Endodermal cell (in vitro differentiated cells): ENCODE results near the gene OGFOD3. TPM values are rescaled to one million over a fixed set of nuclear protein-coding genes. Genes with fewer than 3 reads are reported as not detected.

Source experiments
- DNase-seq: peaks from one replicate; pipeline ENCODE4 v3.0.0-alpha.2; 2017
- H3K27ac ChIP-seq: 2 replicates; pipeline ENCODE4 v1.5.1; 2013; ENCODE audit warnings: mild to moderate bottlenecking, low read depth, low read length, moderate library complexity
- H3K27me3 ChIP-seq: 2 replicates; pipeline ENCODE4 v1.6.1; 2013; ENCODE audit warnings: mild to moderate bottlenecking, low read length, moderate library complexity; ENCODE audit not compliant: insufficient read depth, control insufficient read depth, poor library complexity, severe bottlenecking
- H3K36me3 ChIP-seq: 2 replicates; pipeline ENCODE4 v1.7.0; 2013; ENCODE audit warnings: mild to moderate bottlenecking, low read length, moderate library complexity; ENCODE audit not compliant: control insufficient read depth, insufficient read depth
- H3K4me1 ChIP-seq: one replicate; pipeline ENCODE4 v1.7.0; 2013; ENCODE audit warnings: low read length; ENCODE audit not compliant: control insufficient read depth, insufficient read depth
- H3K4me3 ChIP-seq: 2 replicates; pipeline ENCODE4 v1.5.1; 2013; ENCODE audit warnings: mild to moderate bottlenecking, low read length, moderate library complexity
- H3K9ac ChIP-seq: 2 replicates; pipeline ENCODE4 v1.6.1; 2013; ENCODE audit warnings: mild to moderate bottlenecking, low read length, moderate library complexity; ENCODE audit not compliant: poor library complexity, severe bottlenecking; ENCODE audit errors: extremely low read depth
- H3K9me3 ChIP-seq: 2 replicates; pipeline ENCODE4 v1.6.1; 2013; ENCODE audit warnings: mild to moderate bottlenecking, low read length, moderate library complexity; ENCODE audit not compliant: control insufficient read depth
- H3K27ac Mint-ChIP-seq: 2 replicates; pipeline ENCODE4 v1.8.0; 2020; ENCODE audit warnings: mixed read lengths
- H3K27me3 Mint-ChIP-seq: 2 replicates; pipeline ENCODE4 v1.8.0; 2021; ENCODE audit warnings: mild to moderate bottlenecking, mixed read lengths; ENCODE audit not compliant: insufficient read depth
- H3K36me3 Mint-ChIP-seq: 2 replicates; pipeline ENCODE4 v1.8.0; 2020; ENCODE audit warnings: low read depth, mixed read lengths
- H3K4me1 Mint-ChIP-seq: 2 replicates; pipeline ENCODE4 v1.8.0; 2020; ENCODE audit warnings: mixed read lengths
- H3K4me3 Mint-ChIP-seq: 2 replicates; pipeline ENCODE4 v1.8.0; 2020; ENCODE audit warnings: mild to moderate bottlenecking, moderate library complexity, mixed read lengths
- H3K9me3 Mint-ChIP-seq: 2 replicates; pipeline ENCODE4 v1.8.0; 2020; ENCODE audit warnings: mild to moderate bottlenecking, mixed read lengths
- CTCF ChIP-seq: fragments of 200-600 bp; sonication (generic); conservative IDR thresholded peaks from 2 replicates; pipeline ENCODE4 v1.5.0; 2021; ENCODE audit warnings: antibody characterized with exemption, mild to moderate bottlenecking
- WGBS, 2 experiments: methylation state at CpG; one replicate each; pipeline versions ENCODE4 v1.1.5 to v1.1.7; 2013; ENCODE audit warnings: missing lambda C conversion rate in 2 of 2, mixed read lengths in 1 of 2; ENCODE audit not compliant: insufficient coverage in 1 of 2, insufficient read length in 1 of 2; 5-methylcytosine and 5-hydroxymethylcytosine counted together
- total RNA-seq, 2 donors: library from RNA; stranded (reverse); fragmentation: NEBNext Ultra II Directional in 1 of 2; extraction: Animal tissue kit (Norgen Biotek cat#: 25700) in 1 of 2; gene quantifications; 2 replicates in 1 of 2; 3 replicates in 1 of 2; pipeline ENCODE4 v1.2.1, GENCODE V29; 2021

Gene OGFOD3
- total RNA-seq, 2 donors from 2014 or later, result 24.0 to 30.1 TPM

GRCh38 chr17:82441691-82442487 is 23.5 kb upstream of the OGFOD3 start:
- H3K27ac Mint-ChIP-seq, result no peak overlapping the region
- Histone ChIP-seq H3K27me3 (no peaks in the 10 kb centered on the region), H3K36me3 (peaks cover 10% of the 10 kb centered on the region), H3K27ac (no peak overlapping the region), H3K4me3 (no peak overlapping the region), H3K9me3 (no peaks in the 10 kb centered on the region), H3K9ac (no peak overlapping the region), H3K4me1 (no peaks in the 10 kb centered on the region)
- peaks cover 12% of the 10 kb centered on the region for H3K36me3 Mint-ChIP-seq
- H3K4me1 Mint-ChIP-seq, result no peaks in the 10 kb centered on the region
- DNase-seq, result peak; percentile 48
- no peak for TF ChIP-seq CTCF
- H3K27me3 Mint-ChIP-seq, result no peaks in the 10 kb centered on the region
- WGBS, 2 experiments, result 94% methylated on average over 24 to 27 of the region's 27 CpGs
- H3K9me3 Mint-ChIP-seq, result no peaks in the 10 kb centered on the region
- H3K4me3 Mint-ChIP-seq, result no peak overlapping the region

DNA sequence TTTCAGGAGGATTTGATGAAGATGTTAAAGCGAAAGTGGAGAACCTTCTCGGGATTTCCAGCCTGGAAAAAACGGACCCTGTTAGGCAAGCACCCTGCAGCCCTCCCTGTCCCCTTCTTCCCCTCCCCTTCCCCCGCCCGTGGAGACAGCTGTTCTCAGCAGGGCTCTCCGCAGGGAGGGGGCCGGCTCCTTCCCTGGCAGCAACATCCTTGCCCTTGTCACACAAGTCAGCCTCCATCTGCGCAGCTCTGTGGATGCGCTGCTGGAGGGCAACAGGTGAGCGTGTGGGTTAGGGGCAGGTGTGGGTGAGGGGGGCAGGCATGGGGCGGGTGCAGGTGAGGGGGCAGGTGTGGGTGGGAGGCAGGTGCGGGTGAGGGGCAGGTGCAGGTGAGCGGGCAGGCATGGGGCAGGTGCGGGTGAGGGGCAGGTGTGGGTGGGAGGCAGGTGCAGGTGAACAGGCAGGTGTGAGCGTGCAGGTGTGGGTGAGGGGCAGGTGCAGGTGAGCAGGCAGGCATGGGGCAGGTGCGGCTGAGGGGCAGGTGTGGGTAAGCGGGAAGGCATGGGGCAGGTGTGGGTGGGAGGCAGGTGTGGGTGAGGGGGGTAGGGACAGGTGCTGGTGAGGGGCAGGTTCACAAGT is 22.7 kb upstream of the OGFOD3 start:
- TF ChIP-seq CTCF, result no peak
- Histone ChIP-seq H3K4me1 (no peaks in the 10 kb centered on the region), H3K27ac (peak overlapping the region; percentile 51), H3K36me3 (peaks cover 10% of the 10 kb centered on the region), H3K27me3 (no peaks in the 10 kb centered on the region), H3K9me3 (no peaks in the 10 kb centered on the region), H3K4me3 (no peak overlapping the region), H3K9ac (no peak overlapping the region)
- Mint-ChIP-seq H3K9me3 (no peaks in the 10 kb centered on the region), H3K36me3 (peaks cover 8% of the 10 kb centered on the region), H3K27ac (no peak overlapping the region), H3K27me3 (no peaks in the 10 kb centered on the region), H3K4me1 (no peaks in the 10 kb centered on the region), H3K4me3 (no peak overlapping the region)
- 74% methylated on average over 17 of the region's 17 CpGs; no CpG with 5 or more reads in 1 of the 2 experiments for WGBS, 2 experiments
- no peak for DNase-seq

DNA sequence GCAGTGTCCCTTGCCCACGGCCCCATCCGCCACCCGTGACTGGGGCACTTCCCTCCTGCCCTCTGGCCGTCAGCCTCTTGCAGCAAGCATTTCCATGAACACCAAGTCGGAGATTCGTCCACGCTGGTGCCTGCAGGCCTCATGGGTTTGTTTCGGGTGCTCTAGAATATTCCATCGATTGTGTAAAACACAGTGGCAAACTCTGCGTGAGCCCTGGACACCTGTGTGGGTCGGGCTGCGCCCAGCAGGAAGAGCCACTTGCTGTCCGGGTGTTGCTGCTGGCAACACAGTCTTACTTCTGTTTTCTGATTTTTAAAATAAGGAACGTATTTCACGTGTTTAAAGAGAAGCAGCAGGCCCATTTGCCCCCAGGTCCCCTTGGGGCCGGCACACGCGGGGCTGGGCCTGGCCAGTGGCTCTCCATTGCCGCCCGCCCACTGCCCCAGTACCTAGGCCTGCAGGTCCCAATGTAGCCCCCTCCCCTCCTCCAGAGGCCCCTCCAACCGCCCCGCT is 22.1 kb upstream of the OGFOD3 start:
- Mint-ChIP-seq H3K9me3 (no peaks in the 10 kb centered on the region), H3K27ac (no peak overlapping the region), H3K27me3 (no peaks in the 10 kb centered on the region), H3K4me1 (no peaks in the 10 kb centered on the region), H3K36me3 (peaks cover 8% of the 10 kb centered on the region), H3K4me3 (no peak overlapping the region)
- no peaks in the 10 kb centered on the region for H3K4me1 ChIP-seq
- peak; percentile 54 for DNase-seq
- TF ChIP-seq CTCF, result no peak
- H3K27ac ChIP-seq, result peak overlapping the region; percentile 51
- 89 to 90% methylated on average over 17 to 22 of the region's 22 CpGs for WGBS, 2 experiments
- H3K9ac ChIP-seq, result no peak overlapping the region
- no peaks in the 10 kb centered on the region for H3K27me3 ChIP-seq
- H3K36me3 ChIP-seq, result peaks cover 6% of the 10 kb centered on the region
- no peaks in the 10 kb centered on the region for H3K9me3 ChIP-seq
- no peak overlapping the region for H3K4me3 ChIP-seq
